KMS-11 (cell line): ENCODE results near the gene ARL16.
A peak's percentile ranks its signal among the peaks of the same experiment; 100 is the strongest.

Experiments used
- H2AFZ ChIP-seq: fragments of 200-600 bp; sonication (generic); 2 replicates; pipeline ENCODE4 v1.6.1; 2016; ENCODE audit warnings: antibody characterized with exemption, mixed run types, low read depth
- H3K27ac ChIP-seq: fragments of 200-600 bp; sonication (generic); 2 replicates; pipeline ENCODE4 v1.6.1; 2016; ENCODE audit warnings: mild to moderate bottlenecking, mixed run types
- H3K27me3 ChIP-seq: fragments of 200-600 bp; sonication (generic); 2 replicates; pipeline ENCODE4 v1.6.1; 2017; ENCODE audit warnings: mild to moderate bottlenecking, low read depth, mixed run types, moderate library complexity; ENCODE audit not compliant: insufficient read depth
- H3K36me3 ChIP-seq: fragments of 200-600 bp; sonication (generic); 2 replicates; pipeline ENCODE4 v1.6.1; 2017; ENCODE audit warnings: mild to moderate bottlenecking, mixed run types; ENCODE audit not compliant: insufficient read depth
- H3K4me1 ChIP-seq: fragments of 200-600 bp; sonication (generic); 2 replicates; pipeline ENCODE4 v1.6.1; 2016; ENCODE audit warnings: mild to moderate bottlenecking, low read depth, mixed run types; ENCODE audit not compliant: poor library complexity, severe bottlenecking
- H3K4me2 ChIP-seq: fragments of 200-600 bp; sonication (generic); 2 replicates; pipeline ENCODE4 v1.7.0; 2016; ENCODE audit warnings: mild to moderate bottlenecking, mixed run types
- H3K4me3 ChIP-seq: fragments of 200-600 bp; sonication (generic); IDR thresholded peaks from 2 replicates; pipeline ENCODE4 v1.6.1; 2017; ENCODE audit warnings: low read depth, low read length, mixed read lengths; ENCODE audit not compliant: insufficient read depth
- H3K79me2 ChIP-seq: fragments of 200-600 bp; sonication (generic); 2 replicates; pipeline ENCODE4 v1.6.1; 2016; ENCODE audit warnings: low read depth, mixed run types; ENCODE audit not compliant: insufficient read depth
- H3K9ac ChIP-seq: fragments of 200-600 bp; sonication (generic); 2 replicates; pipeline ENCODE4 v1.6.1; 2016; ENCODE audit warnings: mild to moderate bottlenecking, mixed run types
- H4K20me1 ChIP-seq: fragments of 200-600 bp; sonication (generic); 2 replicates; pipeline ENCODE4 v1.6.1; 2016; ENCODE audit warnings: mild to moderate bottlenecking, mixed run types; ENCODE audit not compliant: insufficient read depth
- TF ChIP-seq, protein P1 (sequence below): fragments of 200-600 bp; sonication (generic); conservative IDR thresholded peaks from 2 replicates; pipeline ENCODE4 v1.6.1; 2017; ENCODE audit warnings: low read depth, mild to moderate bottlenecking, antibody characterized with exemption, low read length, moderate library complexity, mixed read lengths

Gene ARL16

DNA sequence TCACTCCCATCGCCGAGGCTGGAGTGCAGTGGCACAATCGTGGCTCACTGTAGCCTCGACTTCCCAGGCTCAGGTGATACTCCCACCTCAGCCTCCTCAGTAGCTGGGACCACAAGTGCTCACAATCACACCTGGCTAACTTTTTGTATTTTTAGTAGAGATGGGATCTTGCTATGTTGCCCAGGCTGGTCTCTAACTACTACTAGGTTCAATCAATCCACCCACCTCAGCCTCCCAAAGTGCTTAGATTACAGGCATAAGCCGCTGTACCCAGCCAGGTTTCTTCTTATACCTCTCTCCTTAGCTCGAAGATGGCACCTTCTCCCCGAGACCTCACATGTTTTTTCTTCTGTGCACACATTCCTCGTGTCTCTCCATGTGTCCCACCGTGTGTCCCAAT, 43.6 kb downstream of the ARL16 start:
- H3K4me3 ChIP-seq = no peak overlapping the region
- H3K27me3 ChIP-seq = no peaks in the 10 kb centered on the region
- H3K9ac ChIP-seq = no peak overlapping the region

DNA sequence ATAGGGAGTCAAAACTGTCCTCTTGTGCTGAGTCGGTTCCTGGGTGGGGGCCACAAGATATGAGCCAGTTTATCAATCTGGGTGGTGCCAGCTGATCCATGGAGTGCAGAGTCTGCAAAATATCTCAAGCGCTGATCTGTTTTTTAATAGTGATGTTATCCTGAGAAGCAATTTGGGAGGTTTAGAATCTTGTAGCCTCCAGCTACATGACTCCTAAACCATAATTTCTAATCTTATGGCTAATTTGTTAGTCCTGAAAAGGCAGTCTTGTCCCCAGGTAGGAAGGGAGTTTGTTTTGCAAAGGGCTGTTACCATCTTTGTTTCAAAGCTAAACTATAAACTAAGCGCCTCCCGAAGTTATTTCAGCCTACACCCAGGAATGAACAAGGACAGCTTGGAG, 44.9 kb downstream of the ARL16 start:
- peaks cover 20% of the 10 kb centered on the region for H3K4me1 ChIP-seq
- H2AFZ ChIP-seq = no peak overlapping the region
- H3K4me2 ChIP-seq = no peak overlapping the region
- no peak overlapping the region for H3K4me3 ChIP-seq
- no peaks in the 10 kb centered on the region for H3K27me3 ChIP-seq
- peaks cover 30% of the 10 kb centered on the region for H3K79me2 ChIP-seq
- no peak overlapping the region for H3K27ac ChIP-seq
- H4K20me1 ChIP-seq = 0 out of 2 replicates have a peak, but pooled peaks cover 11% of the 10 kb centered on the region
- H3K9ac ChIP-seq = no peak overlapping the region
- TF ChIP-seq, protein P1, sequence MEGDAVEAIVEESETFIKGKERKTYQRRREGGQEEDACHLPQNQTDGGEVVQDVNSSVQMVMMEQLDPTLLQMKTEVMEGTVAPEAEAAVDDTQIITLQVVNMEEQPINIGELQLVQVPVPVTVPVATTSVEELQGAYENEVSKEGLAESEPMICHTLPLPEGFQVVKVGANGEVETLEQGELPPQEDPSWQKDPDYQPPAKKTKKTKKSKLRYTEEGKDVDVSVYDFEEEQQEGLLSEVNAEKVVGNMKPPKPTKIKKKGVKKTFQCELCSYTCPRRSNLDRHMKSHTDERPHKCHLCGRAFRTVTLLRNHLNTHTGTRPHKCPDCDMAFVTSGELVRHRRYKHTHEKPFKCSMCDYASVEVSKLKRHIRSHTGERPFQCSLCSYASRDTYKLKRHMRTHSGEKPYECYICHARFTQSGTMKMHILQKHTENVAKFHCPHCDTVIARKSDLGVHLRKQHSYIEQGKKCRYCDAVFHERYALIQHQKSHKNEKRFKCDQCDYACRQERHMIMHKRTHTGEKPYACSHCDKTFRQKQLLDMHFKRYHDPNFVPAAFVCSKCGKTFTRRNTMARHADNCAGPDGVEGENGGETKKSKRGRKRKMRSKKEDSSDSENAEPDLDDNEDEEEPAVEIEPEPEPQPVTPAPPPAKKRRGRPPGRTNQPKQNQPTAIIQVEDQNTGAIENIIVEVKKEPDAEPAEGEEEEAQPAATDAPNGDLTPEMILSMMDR = no peak
- no peaks in the 10 kb centered on the region for H3K36me3 ChIP-seq

More for the DNA sequence above, 43.6 kb downstream of the ARL16 start:
- no peak overlapping the region for H3K4me2 ChIP-seq
- H3K79me2 ChIP-seq = peaks cover 17% of the 10 kb centered on the region
- H4K20me1 ChIP-seq = 0 out of 2 replicates have a peak, but pooled peaks cover 3% of the 10 kb centered on the region
- no peak overlapping the region for H3K27ac ChIP-seq
- TF ChIP-seq, protein P1 = no peak
- H3K36me3 ChIP-seq = no peaks in the 10 kb centered on the region
- peaks cover 9% of the 10 kb centered on the region for H3K4me1 ChIP-seq
- H2AFZ ChIP-seq = no peak overlapping the region

DNA sequence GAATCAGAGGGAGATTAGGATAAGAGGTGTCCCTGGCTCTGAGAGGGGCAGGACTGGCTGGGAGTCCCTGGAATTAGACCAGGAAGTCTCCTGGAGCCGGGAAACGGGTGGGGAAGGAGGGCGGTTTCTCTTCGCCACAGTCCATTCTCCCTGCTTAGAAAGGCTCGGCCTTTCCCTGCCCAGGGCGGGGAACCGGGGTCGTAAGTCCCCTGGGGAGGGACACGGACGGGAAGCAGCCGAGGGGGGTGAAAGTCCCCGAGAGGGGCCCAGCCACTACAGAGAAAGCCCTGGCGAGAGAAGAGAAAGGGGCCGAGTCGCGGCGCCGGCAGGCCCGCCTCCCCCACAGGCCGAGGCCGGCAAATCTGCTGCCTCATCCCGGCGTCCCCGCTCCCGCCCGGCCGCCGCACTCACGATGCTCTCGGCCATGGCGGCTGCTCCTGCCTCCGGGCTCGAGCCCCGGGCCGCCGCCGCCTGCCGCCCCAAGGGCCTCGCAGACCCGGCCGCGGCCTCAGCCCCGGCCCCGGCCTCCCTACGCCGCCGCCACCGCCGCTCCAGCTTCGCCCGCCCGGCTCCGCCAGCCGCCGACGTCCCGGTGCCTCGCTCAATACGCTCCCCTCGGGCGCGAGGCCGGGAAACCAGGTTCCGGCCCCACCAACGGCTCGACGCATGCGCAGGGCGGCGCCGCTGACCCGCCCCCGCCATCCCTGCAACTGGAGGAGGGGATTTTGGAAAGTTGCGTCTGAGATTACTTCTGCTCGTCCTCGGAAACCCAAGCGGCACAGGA, 46.9 kb downstream of the ARL16 start, which contains the start of the genes NPLOC4 and TSPAN10:
Gene NPLOC4, minus strand, starts transcription at position 608 of the 784 bp plus-strand sequence. Its CDS starts 182 bp downstream, at position 426.
Gene TSPAN10, plus strand, starts transcription at position 692 of the 784 bp plus-strand sequence. CDS start 5,217 bp downstream, outside the sequence.
- peak within 1 kb of the TSS; percentile 67 for H3K4me2 ChIP-seq
- TF ChIP-seq, protein P1 = no peak
- 0 out of 2 replicates have a peak, but pooled peaks cover 11% of the 10 kb centered on the region for H4K20me1 ChIP-seq
- peak within 1 kb of the TSS; percentile 76 for H2AFZ ChIP-seq
- peaks cover 20% of the 10 kb centered on the region for H3K4me1 ChIP-seq
- peak within 1 kb of the TSS; percentile 89 for H3K9ac ChIP-seq
- no peak within 1 kb of the TSS for H3K4me3 ChIP-seq
- peaks cover 50% of the 10 kb centered on the region for H3K79me2 ChIP-seq
- no peaks in the 10 kb centered on the region for H3K36me3 ChIP-seq
- H3K27ac ChIP-seq = peak within 1 kb of the TSS; percentile 82
- no peaks in the 10 kb centered on the region for H3K27me3 ChIP-seq

DNA sequence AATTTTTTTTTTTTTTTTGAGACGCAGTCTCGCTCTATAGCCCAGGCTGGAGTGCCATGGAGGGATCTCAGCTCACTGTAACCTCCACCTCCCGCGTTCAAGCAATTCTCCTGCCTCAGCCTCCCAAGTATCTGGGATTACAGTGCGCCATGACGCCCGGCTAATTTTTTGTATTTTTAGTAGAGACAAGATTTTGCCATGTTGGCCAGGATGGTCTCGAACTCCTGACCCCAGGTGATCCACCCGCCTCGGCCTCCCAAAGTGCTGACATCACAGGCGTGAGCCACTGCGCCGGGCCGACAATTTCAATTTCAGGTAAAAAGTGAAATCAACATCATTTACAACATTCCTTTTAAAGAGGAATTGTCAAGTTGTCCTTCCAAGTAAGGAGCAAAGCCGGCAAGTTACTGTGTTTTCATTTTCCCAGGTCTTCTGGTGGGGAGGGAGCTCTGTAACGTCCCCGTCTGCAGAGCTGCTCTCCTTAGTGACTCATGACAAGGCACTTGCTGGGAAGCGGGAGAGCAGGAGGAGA, 47.6 kb downstream of the ARL16 start:
- Histone ChIP-seq H3K36me3 (no peaks in the 10 kb centered on the region), H3K27me3 (no peaks in the 10 kb centered on the region), H3K4me3 (no peak overlapping the region), H3K4me1 (peaks cover 20% of the 10 kb centered on the region), H4K20me1 (0 out of 2 replicates have a peak, but pooled peaks cover 11% of the 10 kb centered on the region), H2AFZ (no peak overlapping the region), H3K27ac (peak overlapping the region; percentile 82), H3K79me2 (peaks cover 54% of the 10 kb centered on the region), H3K9ac (peak overlapping the region; percentile 89), H3K4me2 (peak overlapping the region; percentile 67)
- TF ChIP-seq, protein P1 = no peak
